Hepatic stellate cell (primary cell): ENCODE results near the gene SNX30.

Experiments used
- DNase-seq: peaks from one replicate; pipeline ENCODE4 v3.0.0; 2011; ENCODE audit warnings: low spot score

SNX30 gene

DNA sequence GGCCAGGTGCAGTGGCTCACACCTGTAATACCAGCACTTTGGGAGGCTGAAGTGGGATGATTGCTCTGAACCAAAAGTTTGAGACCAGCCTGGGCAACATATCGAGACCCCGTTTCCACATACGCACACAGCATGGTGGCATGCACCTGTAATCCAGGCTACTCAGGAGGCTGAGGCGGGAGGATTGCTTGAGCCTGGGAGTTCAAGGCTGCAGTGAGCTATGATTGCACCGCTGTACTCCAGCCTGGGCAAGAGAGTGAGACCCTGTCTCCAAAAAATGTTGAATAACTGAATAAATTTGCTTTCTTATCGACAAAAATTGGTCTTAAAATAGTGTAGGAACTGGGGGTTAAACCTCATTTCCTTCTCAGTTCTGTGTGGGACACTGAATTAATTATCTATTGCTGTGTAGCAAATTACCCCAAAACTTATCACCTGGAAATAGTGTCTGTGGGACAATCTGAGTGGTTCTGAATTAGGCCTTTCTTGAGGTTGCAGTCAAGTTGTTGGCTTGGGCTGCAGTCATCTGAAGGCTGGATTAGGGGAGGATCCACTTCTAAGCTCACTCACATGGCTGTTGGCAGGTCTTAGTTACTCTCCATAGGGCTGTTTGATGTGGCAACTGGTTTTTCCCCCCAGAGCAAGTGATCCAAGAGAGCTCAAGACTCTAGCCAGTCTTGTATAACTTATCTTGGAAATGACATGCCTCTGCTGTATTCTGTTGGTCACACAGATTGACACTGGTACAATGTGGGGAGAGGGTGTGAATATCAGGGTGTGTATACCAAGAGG, 2.0 kb downstream of the SNX30 start:
- DNase-seq: no peak

DNA sequence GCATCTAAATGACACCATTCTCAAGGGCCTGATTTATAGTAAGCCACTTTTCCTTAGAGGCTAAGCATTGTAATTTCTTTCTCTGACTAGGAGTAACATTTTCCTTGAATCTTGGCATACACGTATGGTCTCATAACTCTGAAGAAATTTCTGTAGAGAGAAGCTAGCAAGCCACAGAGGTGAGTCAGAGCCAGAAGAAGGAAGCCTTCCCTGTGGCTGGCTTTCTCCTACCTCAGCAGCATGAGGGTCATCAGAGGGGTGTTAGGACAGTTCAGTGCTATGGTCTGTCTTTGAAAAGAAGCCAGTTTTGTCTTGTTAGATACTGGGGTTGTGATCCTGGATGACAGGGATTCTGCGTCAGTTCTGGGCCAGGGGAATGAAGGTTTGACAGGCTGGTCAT, 3.2 kb downstream of the SNX30 start:
- peak; percentile 84 for DNase-seq

DNA sequence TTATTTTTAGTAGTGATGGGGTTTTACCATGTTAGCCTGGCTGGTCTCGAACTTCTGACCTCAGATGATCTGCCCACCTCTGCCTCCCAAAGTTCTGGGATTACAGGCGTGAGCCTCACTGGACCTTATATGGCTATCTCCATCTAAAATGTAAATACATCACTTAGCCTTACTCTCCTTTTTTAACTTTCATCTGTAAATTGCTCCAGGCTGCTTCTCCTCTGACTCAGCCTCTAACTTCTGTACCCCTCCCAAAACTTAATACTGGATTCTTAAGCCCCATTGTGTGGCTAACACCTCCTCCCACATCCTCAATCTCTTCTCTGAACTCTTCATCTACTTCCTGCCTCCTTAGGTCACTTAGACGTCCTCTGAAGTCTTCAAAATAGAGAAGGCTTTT, 4.0 kb downstream of the SNX30 start:
- no peak for DNase-seq

DNA sequence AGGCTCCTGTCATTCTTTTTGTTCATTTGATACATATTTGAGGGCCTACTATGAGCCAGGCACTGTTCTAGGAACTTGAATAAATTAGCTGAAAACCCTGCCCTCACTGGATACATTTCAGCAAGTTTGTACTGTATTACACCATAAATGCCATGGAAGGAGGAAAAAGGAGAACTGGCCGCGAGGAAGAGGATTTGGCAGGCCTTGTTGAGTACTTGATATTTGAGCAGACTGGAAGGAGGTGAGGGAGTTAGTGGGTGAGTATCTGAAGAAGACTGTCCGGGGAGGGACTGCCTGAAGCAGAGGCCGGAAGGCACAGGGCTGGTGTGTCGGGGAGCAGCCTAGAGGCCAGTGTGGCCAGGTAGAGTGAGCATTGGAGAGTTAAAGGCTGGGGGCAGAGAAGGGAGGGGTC, 4.5 kb downstream of the SNX30 start:
- DNase-seq: no peak

DNA sequence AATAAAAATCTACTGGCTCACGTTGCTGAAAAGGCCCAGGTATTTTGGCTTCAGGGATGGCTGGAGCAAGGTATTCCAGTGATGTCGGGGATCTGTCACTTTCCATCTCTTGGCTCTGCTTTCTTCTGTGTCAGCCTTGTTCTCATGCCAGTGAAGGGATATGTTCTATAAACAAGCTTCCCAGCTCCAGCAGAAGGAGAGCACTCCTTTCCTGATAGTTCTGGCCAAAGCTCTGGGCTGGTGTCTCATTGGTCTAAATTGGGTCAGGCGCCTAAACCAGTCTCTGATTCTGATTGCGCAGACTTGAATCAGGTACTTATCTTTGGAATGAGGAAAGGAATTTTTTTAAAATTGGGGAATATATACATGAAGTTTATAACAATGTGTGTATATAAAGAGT, 5.1 kb downstream of the SNX30 start:
- DNase-seq: no peak

DNA sequence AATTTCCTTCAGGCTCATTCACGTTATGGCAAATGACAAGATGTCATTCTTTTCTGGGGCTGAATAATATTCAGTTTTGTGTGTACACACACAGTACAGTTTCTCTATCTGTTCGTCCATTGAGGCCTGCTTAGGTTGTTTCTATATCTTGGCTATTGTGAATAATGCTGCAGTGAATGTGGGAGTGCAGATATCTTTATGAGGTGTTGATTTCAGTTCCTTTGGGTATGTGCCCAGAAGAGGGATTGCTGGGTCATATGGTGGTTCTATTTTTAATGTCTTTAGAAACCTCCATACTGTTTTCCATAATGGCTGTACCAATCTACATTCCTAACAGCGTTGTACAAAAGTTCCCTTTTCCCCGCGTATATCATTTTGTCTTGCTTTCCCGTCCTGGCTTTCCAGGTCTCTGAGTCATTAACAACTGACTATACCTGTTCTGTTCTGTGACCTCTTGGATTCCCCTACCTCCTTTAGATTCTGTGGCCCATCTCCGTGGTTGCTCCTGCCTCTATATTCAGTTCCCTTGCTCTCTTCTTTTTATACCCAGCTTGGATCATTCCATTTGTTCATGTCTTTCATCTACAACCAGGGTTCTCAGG, 6.8 kb downstream of the SNX30 start:
- no peak for DNase-seq

DNA sequence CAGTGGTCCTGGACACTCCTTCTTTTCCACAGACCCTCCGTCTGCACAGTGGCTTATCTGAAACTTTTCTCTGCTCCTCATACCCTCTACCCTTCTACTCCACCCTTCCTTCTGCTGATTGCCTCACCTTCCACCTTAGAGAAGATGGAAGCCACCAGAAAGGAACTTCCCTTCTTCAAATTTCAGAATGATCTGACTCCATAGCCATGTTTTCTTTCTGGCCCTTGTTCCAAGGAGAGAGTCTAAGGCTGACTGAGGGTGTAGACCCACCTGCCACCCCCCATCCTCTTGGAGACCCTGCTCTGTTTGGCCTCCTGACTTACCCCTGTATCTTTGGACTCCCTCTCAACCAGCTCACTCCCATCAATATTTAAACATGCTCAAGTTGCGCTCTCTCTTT, 7.4 kb downstream of the SNX30 start:
- DNase-seq: no peak

DNA sequence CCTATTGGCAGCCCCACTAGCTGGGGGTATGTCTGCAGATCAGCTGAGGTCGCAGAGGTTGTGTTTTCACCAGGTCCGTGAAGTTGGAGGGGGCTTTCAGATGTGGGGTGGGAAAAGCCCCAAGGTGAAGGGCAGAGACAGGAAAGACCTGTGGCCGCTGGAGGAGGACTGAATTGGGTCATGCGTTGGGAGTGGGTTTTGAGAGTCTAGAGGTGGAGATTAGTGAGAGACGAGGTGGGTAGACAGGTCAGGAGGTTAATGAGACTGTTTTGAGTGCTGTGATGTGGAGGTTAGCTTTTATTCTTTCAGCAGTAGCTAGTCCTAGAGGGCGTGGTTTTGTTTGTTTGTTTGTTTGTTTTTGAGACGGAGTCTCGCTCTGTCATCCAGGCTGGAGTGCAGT, 10.3 kb downstream of the SNX30 start:
- DNase-seq: no peak

DNA sequence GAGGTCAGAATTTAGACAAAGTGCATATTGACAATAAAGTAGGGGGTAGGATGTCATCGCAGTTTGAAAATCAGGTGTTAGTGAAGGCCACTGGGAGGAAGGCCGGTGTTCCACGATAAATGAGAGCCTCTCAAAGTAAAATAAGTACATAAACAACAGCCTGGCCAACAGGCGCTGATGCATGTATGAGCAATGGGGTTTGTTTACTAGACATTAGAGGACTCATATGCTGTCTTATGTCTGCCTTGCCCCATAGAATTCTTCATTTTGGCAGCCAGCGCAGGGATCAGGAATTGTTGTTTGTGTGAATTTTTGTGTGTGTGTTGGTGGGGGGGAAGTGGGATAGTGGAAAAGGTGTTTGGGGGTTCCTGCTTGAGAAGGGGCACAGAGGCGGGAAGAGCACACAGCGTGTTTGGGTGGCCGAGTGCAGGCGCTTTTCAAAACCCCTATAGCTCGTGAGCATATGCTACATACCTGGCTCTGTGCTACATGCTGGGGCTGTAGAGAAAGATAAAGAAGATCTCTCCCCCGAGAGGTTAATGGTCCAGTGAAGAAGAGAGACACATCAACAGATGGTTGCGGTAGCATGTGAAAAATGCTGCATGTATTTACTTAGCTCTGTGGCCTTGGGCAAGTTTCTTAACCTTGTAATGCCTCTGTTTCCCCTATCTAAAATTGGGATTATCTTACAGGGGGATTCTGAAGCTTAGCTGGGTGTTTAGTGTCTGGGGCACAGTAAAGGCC, 11.5 kb downstream of the SNX30 start:
- no peak for DNase-seq

DNA sequence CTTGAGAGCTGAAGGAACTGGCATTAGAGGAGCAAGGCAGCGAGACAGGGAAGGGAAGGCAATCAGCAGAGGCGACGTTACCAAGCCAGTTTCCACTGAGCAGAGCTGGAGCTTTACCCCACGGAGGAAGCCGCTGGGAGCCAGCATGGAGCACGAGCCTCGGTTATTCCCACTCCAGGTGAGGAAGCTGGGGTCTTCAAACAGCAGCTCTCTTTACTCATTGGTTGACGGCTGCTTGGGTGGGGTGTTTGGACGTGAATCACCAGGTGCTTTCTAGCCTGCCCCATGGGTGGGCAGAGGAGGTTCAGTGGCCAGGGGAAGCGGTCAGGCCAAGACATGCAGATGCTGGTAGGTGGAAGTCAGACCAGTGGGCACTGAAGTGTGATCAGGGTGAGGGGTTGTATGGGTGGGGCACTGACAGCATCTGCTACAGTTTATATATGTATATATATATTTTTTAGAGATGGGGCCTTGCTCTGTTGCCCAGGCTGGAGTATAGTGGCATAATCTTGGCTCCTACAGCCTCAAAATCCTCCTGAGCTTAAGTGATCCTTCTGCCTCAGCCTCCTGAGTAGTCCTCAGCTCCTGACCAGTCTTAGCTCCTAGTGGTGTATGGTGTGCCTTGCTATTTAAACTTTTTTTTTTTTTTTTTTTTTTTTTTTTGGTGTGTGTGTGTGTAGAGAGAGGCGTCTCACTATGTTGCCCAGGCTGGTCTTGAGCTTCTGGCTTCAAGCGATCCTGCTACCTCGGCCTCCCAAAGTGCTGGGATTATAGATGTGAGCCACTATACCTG, 12.4 kb downstream of the SNX30 start:
- DNase-seq: no peak

DNA sequence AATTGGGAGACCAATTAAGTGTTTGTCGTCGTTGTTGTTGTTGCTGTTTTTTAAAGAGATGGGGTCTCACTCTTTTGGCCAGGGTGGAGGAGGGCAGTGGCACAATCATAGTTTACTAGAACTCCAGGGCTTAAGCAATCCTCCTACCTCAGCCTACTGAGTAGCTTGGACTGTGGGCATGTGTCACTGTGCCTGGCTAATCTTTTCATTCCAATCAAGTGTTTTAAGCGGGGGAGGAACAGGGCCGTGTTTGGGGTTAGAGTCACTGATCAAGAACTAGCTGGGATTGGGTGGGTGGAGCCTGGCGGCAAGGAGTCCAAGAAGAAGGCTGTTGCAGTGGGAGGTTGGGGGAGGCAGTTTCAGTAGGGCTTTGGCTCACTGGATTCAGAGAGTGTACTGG, 13.8 kb downstream of the SNX30 start:
- peak; percentile 61 for DNase-seq

DNA sequence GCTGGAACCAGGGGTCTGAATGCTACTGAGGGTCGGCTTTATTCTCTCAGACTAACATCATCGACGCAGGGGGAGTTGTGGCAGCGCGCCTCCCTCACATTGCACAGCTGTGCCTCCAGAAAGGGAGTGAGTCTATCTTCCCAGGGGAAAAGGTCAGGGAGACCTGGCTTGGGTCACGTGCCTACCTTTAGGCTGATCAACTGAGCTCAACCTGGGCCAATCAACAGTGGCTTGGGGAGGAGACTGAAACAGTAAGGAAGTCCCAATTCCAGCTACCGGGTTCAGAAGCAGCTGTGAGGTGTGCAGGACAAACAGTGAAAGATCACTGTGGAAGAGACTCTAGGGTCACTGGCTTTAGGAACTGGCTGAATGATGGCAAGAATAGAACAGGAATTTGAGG, 14.3 kb downstream of the SNX30 start:
- DNase-seq: no peak

DNA sequence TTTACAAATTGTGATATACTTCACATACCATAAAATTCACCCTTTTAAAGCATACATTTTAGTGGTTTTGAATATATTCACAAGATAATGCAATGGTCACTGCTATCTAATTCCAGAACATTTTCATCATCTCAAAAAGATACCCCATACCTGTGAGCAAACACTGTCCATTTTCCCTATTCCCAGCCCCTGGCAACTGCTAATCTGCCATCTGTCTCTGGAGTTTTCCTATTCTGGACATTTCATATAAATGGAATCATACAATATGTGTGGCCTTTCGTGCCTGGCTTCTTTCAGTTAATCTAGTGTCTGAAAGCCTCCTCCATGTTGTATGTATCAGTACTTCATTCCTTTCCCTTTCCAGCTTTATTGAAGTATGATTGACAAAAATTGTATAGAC, 14.7 kb downstream of the SNX30 start:
- DNase-seq: no peak

DNA sequence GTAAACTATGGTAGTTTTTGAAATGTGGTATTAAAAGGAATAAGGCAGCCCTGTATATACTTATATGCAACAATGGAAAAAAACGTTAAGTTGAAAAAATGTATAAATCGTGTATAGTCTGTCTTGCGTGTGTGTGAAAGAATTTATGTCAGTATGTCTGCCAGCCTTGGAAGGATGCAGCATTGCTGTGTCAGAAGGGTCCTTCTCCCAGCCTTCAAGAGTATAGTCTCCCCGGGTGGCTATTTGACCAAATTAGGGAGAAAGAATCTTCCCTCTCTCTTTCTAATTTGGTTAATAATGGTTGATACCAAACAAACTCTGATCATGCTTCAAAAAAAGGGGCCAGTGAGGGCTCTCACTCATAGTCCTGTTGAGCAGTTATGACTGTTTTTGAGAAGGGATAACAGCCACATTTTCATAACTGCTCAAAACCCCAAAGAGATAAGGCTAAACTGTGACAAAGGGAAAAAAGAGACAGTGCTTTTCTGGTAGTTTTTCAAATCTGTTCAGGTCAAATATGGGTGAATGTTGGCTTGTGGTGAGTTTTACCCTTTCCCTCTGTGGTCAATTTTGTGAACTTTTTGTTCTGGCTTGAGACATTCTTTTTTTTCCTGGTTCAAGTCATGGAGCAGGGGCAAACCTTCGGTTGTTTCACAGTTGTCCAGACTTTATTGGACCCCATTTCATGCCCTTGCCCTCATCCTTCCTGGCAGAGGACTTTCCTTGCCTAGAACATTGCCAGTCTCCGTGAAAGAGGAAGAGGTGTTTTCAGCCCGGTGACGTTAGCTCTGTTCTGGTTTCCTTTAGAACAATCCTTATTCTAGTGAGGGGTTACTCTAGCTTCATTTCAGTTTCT, 21.0 kb downstream of the SNX30 start:
- DNase-seq: no peak

DNA sequence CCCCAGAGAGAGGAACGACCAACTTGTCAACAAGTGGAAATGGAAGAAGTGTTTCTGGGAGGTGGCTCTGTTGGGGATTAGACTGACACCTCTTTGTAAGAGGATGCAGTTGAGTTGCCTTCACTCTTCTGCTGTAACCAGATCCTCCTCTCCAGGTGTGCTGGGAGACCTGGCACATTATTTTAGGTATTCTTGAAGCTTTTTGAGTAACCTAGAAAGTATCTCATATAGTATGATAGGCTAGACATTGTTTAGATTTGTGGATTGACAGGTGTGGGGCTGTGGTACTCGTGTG, 21.6 kb downstream of the SNX30 start:
- no peak for DNase-seq

DNA sequence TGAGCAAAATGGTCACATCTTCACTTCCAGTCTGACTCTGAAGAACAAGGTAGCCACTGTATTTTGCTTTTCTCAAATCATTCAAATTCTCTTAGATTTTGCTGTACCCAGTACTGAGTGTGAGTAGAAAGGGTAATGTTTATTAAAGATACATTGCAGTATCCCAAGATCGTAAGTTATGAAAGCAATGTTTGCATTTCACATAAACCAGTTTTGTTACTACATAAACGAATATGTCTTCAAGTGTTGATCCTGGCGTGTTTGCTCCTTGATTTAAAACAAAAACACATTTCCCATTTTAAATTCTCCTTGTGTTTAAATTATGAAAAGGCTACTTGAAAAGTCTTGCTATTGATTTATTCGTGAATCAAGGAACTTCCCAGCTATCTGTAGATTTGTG, 22.0 kb downstream of the SNX30 start:
- DNase-seq: no peak

DNA sequence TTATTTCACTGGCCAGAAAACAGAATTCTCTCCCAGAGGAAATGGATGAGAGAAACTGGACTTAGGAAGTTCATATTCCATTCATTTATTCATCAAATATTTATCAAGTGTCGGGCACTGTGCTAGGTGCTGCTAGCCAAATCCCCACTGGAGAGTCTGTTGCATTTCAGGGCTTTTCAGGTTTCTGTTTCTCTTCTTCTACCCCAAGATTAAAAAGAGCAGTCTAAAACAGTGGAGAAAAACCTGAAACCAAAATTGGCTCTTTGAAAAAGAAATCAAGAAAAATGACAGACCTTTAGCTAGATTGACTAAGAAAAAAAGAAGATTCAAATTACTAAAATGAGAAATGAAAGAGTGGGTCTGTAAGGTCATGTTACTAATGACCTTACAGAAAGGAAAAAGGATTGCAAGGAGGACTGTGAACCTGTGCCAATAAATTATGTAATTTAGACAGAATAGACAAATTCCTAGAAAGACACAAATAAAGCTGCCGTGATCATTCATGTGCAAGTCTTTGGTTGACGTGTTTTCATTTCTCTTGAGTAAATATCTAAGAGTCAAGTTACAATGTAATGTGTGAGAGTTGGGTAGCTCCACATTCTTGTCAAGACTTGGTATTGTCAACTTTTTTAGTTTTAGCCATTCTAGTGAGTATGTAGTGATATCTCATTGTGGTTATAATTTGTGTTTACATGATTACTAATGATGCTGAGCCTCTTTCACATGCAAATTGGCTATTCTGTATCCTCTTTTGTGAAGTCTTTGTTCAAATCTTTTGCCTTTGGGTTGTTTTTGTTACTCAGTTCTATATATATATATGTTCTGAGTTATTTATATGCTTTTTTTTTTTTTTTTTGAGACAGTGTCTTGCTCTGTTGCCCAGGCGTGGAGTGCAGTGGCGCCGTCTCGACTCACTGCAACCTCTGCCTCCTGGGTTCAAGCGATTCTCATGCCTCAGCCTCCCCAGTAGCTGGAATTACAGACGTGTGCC, 23.7 kb downstream of the SNX30 start:
- no peak for DNase-seq

DNA sequence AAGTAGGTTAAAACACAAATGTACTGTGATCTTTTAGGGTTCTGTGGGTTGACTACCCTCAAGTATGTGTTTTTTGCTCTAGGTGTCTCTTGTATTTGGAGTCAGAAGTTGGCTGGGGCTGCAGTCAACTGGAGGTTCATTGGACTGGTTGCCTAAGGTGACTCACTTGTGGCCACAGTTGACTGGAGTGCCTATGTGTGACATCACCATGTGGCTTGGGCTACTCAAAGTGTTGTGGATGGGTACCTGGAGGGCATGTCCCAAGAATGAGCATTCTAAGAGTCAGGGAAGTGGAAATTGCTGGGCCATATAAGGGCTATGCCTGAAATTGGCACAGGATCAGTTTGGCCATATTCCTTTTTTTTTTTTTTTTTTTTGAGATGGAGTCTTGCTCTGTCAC, 27.4 kb downstream of the SNX30 start:
- DNase-seq: no peak

DNA sequence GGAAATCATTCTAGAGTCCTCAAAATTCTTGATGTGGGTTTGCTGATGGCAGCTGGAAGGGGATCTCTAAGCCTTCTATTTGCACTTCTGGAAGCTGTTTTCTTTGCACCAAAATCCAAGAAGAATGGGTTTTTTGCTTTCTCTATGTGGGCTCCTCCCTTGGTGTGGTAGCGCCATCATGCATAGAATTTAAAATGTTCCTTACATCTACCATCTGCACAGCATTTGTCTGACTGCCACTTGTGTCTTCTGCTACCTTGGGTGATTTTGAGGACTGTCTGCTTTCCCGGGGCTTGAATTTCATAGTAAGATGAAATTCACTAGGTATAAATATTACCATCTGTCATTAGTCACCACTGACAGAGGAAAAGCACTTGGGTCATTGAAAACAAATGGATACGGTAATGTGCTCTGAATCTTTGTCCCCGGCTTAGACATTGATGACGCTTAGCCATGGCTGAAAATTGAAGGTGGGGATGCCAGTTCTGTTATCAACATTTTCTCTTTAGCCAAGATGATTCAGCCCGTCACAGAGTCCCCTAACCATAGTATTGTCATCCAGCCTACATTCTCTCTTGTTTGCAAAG, 30.0 kb downstream of the SNX30 start:
- no peak for DNase-seq

DNA sequence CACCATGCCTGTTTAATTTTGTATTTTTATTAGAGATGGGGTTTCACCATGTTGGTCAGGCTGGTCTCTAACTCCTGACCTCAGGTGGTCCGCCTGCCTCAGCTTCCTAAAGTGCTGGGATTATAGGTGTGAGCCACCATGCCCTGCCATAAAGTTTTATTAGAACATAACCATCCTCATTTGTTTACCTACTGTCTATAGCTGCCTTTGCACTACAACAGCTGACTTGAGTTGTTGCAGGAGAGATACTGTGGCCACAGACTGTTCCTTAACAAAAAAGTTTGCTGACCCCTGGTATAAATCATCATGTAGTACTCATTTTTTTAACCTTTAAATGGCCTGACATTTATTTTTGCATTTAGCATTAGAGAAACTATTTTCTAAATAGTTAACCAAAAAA, 31.7 kb downstream of the SNX30 start:
- no peak for DNase-seq
